K562 (cell line): ENCODE measurements around the gene CCNY. TPM values are rescaled to one million over a fixed set of nuclear protein-coding genes. Genes with fewer than 3 reads are reported as not detected.

Source experiments
- CBX8 ChIP-seq: fragments of 200-600 bp; sonication (generic); IDR thresholded peaks from 2 replicates; pipeline ENCODE4 v1.6.1; 2012; ENCODE audit warnings: borderline replicate concordance, mixed run types, low read depth, mild to moderate bottlenecking, moderate library complexity, mixed read lengths, low read length, control low read depth, inconsistent platforms; ENCODE audit not compliant: poor library complexity, severe bottlenecking; ENCODE audit errors: extremely low read depth
- FOXA1 ChIP-seq: fragments of 450-650 bp; IDR thresholded peaks from 2 replicates; pipeline ENCODE4 v1.6.1; 2016; ENCODE audit warnings: mild to moderate bottlenecking, borderline replicate concordance
- HNRNPH1 ChIP-seq: fragments of 200-400 bp; formaldehyde crosslinking; optimal IDR thresholded peaks from 2 replicates; pipeline ENCODE3; 2017; ENCODE audit warnings: low read depth, mild to moderate bottlenecking, low read length, moderate library complexity
- NKRF ChIP-seq: fragments of 450-650 bp; IDR thresholded peaks from 2 replicates; pipeline ENCODE4 v1.6.1; 2016; ENCODE audit warnings: borderline replicate concordance
- TCF3 ChIP-seq: sonication (generic); formaldehyde crosslinking; IDR thresholded peaks from 2 replicates; pipeline ENCODE4 v1.4.0; 2020; ENCODE audit warnings: mild to moderate bottlenecking, missing genetic modification reagents
- YY1 ChIP-seq, 3 experiments: IDR thresholded peaks; 2 replicates each; pipeline ENCODE4 v1.6.1; 2011; ENCODE audit warnings: low read length in 2 of 3, mild to moderate bottlenecking in 2 of 3, moderate library complexity in 2 of 3, borderline replicate concordance in 1 of 3, control low read depth in 1 of 3, low read depth in 1 of 3; ENCODE audit not compliant: insufficient read depth in 3 of 3, insufficient replicate concordance in 2 of 3, control insufficient read depth in 1 of 3, insufficient read length in 1 of 3; ENCODE audit errors: extremely low read depth in 1 of 3
- ZNF133 ChIP-seq: fragments of 250-450 bp; sonication (Bioruptor Pico); IDR thresholded peaks from 2 replicates; pipeline ENCODE4 v1.4.0; 2020; ENCODE audit warnings: mild to moderate bottlenecking
- polyA plus RNA-seq, 8 experiments: library from polyadenylated mRNA; depleted of rRNA in 4 of 8; stranded (reverse) in 5 of 8; unstranded in 3 of 8; fragments of >200 nt; fragmentation: Nextera tagmentation in 2 of 8; fragmentation: Illumina TruSeq in 1 of 8; extraction: Ambion mirVana in 2 of 8; extraction: Trizol in 1 of 8; gene quantifications; 2 replicates each; pipeline versions ENCODE4 v1.2.1 to v1.2.3, GENCODE V29; 2011 to 2014; ENCODE audit warnings: inconsistent platforms in 1 of 8, missing spikeins in 1 of 8
- total RNA-seq, 7 experiments: library from RNA; depleted of rRNA in 6 of 7; stranded (reverse); fragments of >200 nt in 6 of 7; fragmentation: Illumina TruSeq in 2 of 7; extraction: Trizol in 2 of 7; gene quantifications; 2 replicates each; pipeline versions ENCODE4 v1.2.1 to v1.2.3, GENCODE V29; 2011 to 2021; ENCODE audit warnings: low replicate concordance in 1 of 7
- TF ChIP-seq, protein P1 (sequence below): fragments of 200-800 bp; sonication (Bioruptor generic); IDR thresholded peaks from 2 replicates; pipeline ENCODE4 v1.6.1; 2017; ENCODE audit warnings: missing genetic modification characterization, missing compliant biosample characterization

Gene CCNY
- total and polyA plus RNA-seq, 9 of the 15 experiments (the other 6 are each of a cell fraction or from before 2014, with no cell fraction given): 8.4 to 109 (median 38.6) TPM

DNA sequence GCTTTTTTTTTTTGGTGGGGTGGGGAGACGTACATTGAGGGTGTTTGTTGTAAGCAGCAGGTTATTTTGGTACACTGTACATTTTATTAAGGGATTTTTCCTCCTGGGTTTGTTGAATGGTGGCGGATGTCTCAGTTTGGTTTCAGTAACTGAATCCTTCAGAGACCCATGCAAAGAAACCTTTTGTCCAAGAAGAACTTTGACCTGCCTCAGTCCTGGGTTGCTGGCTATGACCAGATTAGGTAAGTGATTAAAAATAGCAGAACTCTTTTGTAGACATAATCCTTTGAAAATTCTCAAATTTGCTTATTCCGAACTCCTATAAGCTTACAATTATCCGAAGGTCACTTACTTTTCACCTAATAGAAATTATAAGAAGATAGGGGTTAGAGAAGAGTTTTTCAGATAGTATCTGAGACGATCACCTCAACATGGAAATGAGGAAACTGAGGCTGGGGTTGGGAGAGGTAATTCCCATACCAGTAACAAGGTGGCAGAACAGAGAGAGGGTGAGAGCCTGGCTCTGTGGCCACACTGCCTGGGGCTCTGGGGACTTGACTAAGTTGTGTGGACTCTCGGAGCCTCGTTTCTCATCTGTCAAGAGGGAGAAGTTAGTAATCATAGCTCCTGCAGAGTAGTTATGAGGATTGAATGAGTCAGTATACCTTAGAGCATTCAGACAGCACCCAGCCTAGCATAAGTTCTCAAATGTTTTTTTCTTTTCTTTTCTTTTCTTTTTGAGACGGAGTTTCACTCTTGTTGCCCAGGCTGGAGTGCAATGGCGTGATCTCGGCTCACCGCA is 87.4 kb downstream of the CCNY start (continued):
- TF ChIP-seq, protein P1, sequence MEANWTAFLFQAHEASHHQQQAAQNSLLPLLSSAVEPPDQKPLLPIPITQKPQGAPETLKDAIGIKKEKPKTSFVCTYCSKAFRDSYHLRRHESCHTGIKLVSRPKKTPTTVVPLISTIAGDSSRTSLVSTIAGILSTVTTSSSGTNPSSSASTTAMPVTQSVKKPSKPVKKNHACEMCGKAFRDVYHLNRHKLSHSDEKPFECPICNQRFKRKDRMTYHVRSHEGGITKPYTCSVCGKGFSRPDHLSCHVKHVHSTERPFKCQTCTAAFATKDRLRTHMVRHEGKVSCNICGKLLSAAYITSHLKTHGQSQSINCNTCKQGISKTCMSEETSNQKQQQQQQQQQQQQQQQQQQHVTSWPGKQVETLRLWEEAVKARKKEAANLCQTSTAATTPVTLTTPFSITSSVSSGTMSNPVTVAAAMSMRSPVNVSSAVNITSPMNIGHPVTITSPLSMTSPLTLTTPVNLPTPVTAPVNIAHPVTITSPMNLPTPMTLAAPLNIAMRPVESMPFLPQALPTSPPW (CRISPR knock-in tag): no peak
- TF ChIP-seq CBX8 (no peak), HNRNPH1 (no peak), ZNF133 (CRISPR knock-in tag) (no peak), FOXA1 (no peak), YY1 (IDR thresholded peaks at IDR 0.05; ENCODE audit: borderline replicate concordance in 1 of 3, control insufficient read depth in 1 of 3, extremely low read depth in 1 of 3, insufficient read depth in 3 of 3, insufficient read length in 1 of 3, insufficient replicate concordance in 2 of 3, low read depth in 1 of 3, low read length in 2 of 3) (no peak), TCF3 (CRISPR knock-in tag) (no peak), NKRF (no peak)
